Subcutaneous adipose tissue (tissue), 4 donors: ENCODE measurements around the gene NREP. TPM values are rescaled to one million over a fixed set of nuclear protein-coding genes. Genes with fewer than 3 reads are reported as not detected.

ENCODE experiments used
- total RNA-seq, 4 donors: library from RNA; depleted of rRNA; stranded (reverse); fragments of >200 nt; gene quantifications; one replicate each; pipeline ENCODE4 v1.1.0, GENCODE V29; 2016
- TF ChIP-seq, protein P1 (sequence below): fragments of 450-650 bp; IDR thresholded peaks from one replicate; pipeline ENCODE4 v1.5.1; 2016; ENCODE audit warnings: low read depth, mild to moderate bottlenecking, control low read depth, antibody characterized with exemption, moderate library complexity

The NREP gene
- total RNA-seq, 4 donors from 2014 or later = 3.9 to 8.5 (median 7.1) TPM

DNA sequence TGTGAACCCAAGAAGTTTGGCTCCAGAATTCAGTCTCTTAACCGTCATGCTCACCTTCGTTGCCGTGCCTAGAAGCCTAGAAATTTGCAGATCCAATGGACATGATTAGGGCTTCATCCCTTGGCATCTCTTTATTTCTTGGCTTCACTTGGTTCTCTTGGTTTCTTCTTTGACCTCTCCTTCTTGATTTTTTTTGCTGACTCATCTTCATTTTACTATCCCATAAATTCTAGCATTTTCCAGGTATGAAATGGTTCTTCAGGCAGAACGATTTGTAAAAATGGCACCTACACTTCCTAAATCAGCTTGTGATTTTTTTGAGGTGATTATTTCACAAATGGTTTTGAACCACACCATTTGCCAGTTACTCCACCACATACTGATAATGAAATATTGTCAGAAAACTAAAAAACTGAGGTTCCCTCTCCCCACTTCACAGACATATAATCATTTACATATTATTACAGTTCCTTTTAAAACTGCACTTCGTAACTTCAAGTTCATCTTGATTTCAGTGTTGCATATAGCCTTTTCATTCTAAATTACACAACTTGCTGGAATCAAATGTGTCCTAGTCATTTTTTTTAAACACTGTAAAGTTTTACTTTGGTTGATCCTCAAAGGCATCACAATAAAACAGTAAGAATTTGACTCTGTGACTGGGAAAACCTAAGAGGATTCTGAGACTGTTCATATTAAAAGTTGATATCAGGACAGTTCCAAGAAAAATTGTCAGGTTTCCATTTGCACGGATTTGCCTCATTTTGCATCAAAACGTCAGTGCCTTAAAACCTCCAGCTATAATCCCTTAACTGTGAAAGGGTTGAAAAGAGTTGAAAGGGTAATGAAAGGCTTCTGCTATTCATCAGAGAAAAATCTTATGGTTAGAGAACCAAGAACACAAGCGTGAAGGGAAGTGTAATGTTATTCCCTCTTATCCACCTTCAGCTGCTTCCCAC, 8.9 kb upstream of the NREP start:
- TF ChIP-seq, protein P1, sequence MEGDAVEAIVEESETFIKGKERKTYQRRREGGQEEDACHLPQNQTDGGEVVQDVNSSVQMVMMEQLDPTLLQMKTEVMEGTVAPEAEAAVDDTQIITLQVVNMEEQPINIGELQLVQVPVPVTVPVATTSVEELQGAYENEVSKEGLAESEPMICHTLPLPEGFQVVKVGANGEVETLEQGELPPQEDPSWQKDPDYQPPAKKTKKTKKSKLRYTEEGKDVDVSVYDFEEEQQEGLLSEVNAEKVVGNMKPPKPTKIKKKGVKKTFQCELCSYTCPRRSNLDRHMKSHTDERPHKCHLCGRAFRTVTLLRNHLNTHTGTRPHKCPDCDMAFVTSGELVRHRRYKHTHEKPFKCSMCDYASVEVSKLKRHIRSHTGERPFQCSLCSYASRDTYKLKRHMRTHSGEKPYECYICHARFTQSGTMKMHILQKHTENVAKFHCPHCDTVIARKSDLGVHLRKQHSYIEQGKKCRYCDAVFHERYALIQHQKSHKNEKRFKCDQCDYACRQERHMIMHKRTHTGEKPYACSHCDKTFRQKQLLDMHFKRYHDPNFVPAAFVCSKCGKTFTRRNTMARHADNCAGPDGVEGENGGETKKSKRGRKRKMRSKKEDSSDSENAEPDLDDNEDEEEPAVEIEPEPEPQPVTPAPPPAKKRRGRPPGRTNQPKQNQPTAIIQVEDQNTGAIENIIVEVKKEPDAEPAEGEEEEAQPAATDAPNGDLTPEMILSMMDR = no peak

GRCh38 chr5:111764019-111764418, 7.0 kb upstream of the NREP start:
- TF ChIP-seq, protein P1 = no peak

GRCh38 chr5:111762895-111763294, 5.9 kb upstream of the NREP start:
- TF ChIP-seq, protein P1 = no peak

DNA sequence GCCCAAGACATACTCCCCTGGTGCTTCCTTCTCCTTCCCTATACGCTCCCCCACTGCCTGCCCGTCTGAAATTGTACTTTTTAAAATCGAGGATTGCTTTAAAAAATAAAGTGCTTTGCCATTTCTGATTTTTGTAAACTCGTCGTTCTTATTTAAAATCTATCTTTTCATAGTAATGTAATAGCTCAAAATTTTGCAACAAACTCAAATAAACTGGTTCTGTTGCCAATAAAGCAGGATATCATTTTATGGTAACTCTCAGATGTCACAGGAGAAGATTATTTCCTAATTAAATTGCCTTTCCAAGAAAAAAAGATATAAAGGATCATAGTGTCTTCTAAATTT, 1.3 kb upstream of the NREP start:
- TF ChIP-seq, protein P1 = no peak

GRCh38 chr5:111757355-111758283, 625 bp upstream of the NREP start:
- TF ChIP-seq, protein P1 = no peak

DNA sequence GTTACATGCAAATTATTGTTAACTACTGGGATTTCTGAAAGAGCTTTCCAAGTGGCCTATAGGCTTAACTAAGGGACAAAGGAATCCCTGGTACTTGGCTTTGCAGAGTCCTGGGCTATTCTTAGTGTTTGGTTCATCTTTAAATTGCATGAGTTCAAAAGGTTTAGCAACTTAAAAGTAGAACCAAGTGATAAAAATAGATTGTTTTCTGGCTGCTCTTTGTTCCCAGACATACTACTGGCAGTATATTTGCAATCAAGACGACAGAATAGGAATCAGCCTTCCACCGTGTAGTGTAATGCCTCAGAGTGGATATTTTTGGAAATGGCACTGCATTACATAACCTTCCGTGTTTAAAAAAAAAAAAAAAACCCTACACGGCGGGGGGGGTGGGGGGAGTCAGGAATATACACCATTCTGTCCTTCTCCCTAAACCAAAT, 1.0 kb downstream of the NREP start:
- TF ChIP-seq, protein P1 = no peak

DNA sequence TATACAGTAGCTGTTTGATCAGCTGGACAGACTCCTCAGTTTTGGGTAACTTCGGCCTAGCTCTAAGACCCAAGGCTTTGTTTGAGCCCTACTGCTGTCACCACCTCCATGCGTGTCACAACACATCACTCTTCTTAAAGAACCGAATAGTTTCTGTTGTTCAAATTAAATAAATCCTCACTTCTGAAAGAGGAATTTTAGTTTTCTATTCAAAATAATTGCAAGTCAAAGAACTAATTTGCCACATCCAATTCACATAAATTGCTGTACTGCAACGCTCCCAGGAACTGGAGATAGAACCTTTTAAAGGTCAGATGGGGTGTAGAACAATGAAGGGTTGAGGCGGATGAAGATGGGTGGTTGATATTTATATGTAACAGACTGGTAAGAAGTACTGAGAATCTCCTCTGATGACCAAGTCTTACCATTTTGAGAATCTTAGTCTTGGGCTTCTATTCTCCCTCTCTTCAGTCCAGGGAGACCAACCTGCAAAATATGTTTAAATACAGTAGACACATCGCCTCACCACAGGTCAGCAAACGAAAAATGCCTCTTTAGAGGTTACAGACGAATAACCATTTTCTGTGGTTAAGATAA, 1.6 kb downstream of the NREP start:
- TF ChIP-seq, protein P1 = no peak
